IMR-90 (cell line): ENCODE measurements around the gene THEM5. TPM values are rescaled to one million over a fixed set of nuclear protein-coding genes. Genes with fewer than 3 reads are reported as not detected.
A peak's percentile ranks its signal among the peaks of the same experiment; 100 is the strongest.

Experiments
- ATAC-seq: fragments of 200-7000 bp; cut with Tn5 transposase; 2 replicates; pipeline ENCODE4 v1.9.1; 2020; ENCODE audit warnings: low read depth, mild to moderate bottlenecking, moderate library complexity
- BruUV-seq: library from RNA; stranded (reverse); fragments of 400-500 nt; replicated peaks from 2 replicates; lab custom pipeline; 2021; lab: Mats Ljungman, UMichigan
- CTCF ChIA-PET: fragments of 300-600 bp; formaldehyde crosslinking; extraction: SDS; loops from one replicate; lab custom pipeline; 2021; ENCODE audit warnings: antibody characterized with exemption; lab: Yijun Ruan, JAX
- POLR2A ChIA-PET: fragments of 300-600 bp; sonication (Branson Sonifier 250); formaldehyde crosslinking; loops from one replicate; lab custom pipeline; 2022; ENCODE audit warnings: antibody characterized with exemption; ENCODE audit not compliant: unreplicated experiment; lab: Charles Lee
- DNase-seq: peaks from one replicate; pipeline ENCODE4 v3.0.0; 2013
- H2AFZ ChIP-seq: replicated peaks from 2 replicates; pipeline ENCODE3; 2013; ENCODE audit warnings: low read length, mild to moderate bottlenecking; ENCODE audit not compliant: poor library complexity
- H2AK5ac ChIP-seq: 2 replicates; pipeline ENCODE4 v1.6.1; 2013; ENCODE audit warnings: low read depth, low read length, inconsistent platforms
- H2AK9ac ChIP-seq: replicated peaks from 2 replicates; pipeline ENCODE3; 2013; ENCODE audit warnings: mild to moderate bottlenecking, low read depth, low read length, moderate library complexity; ENCODE audit not compliant: poor library complexity
- H2BK120ac ChIP-seq: 2 replicates; pipeline ENCODE4 v1.6.1; 2013; ENCODE audit warnings: low read depth, low read length, inconsistent platforms
- H2BK15ac ChIP-seq: 3 replicates; pipeline ENCODE4 v1.6.1; 2013; ENCODE audit warnings: low read depth, low read length, inconsistent platforms
- H2BK20ac ChIP-seq: 2 replicates; pipeline ENCODE4 v1.6.1; 2013; ENCODE audit warnings: low read depth, mild to moderate bottlenecking, inconsistent platforms, low read length, moderate library complexity
- H2BK5ac ChIP-seq: 2 replicates; pipeline ENCODE4 v1.6.1; 2013; ENCODE audit warnings: mild to moderate bottlenecking, low read depth, low read length, inconsistent platforms; ENCODE audit not compliant: poor library complexity, severe bottlenecking
- H3K14ac ChIP-seq: replicated peaks from 2 replicates; pipeline ENCODE4 v1.6.1; 2013; ENCODE audit warnings: low read depth, low read length, inconsistent platforms
- H3K18ac ChIP-seq: 2 replicates; pipeline ENCODE4 v1.6.1; 2013; ENCODE audit warnings: low read depth, low read length, control low read depth
- H3K23ac ChIP-seq: 2 replicates; pipeline ENCODE4 v1.6.1; 2013; ENCODE audit warnings: low read depth, low read length, inconsistent platforms
- H3K27ac ChIP-seq: 2 replicates; pipeline ENCODE4 v1.5.1; 2013; ENCODE audit warnings: mild to moderate bottlenecking, control low read depth, low read length; ENCODE audit not compliant: insufficient read depth
- H3K27me3 ChIP-seq: 2 replicates; pipeline ENCODE4 v1.6.1; 2013; ENCODE audit warnings: low read length; ENCODE audit not compliant: control insufficient read depth, insufficient read depth
- H3K36me3 ChIP-seq: 2 replicates; pipeline ENCODE4 v1.6.1; 2013; ENCODE audit warnings: low read length, mixed read lengths; ENCODE audit not compliant: control insufficient read depth, insufficient read depth
- H3K4ac ChIP-seq: 2 replicates; pipeline ENCODE4 v1.6.1; 2013; ENCODE audit warnings: low read depth, low read length, inconsistent platforms
- H3K4me1 ChIP-seq: 2 replicates; pipeline ENCODE4 v1.6.1; 2013; ENCODE audit warnings: low read length, mixed read lengths; ENCODE audit not compliant: control insufficient read depth, insufficient read depth
- H3K4me2 ChIP-seq: 2 replicates; pipeline ENCODE4 v1.6.1; 2013; ENCODE audit warnings: low read depth, mild to moderate bottlenecking, control low read depth, low read length, moderate library complexity
- H3K4me3 ChIP-seq: 2 replicates; pipeline ENCODE4 v1.5.1; 2013; ENCODE audit warnings: low read depth, mild to moderate bottlenecking, control low read depth, low read length, moderate library complexity; ENCODE audit not compliant: insufficient read depth
- H3K56ac ChIP-seq: 2 replicates; pipeline ENCODE4 v1.6.1; 2013; ENCODE audit warnings: low read length, inconsistent platforms; ENCODE audit not compliant: insufficient read depth; ENCODE audit errors: extremely low read depth
- H3K79me1 ChIP-seq, 2 experiments: 2 replicates each; pipeline ENCODE4 v1.6.1; 2013; ENCODE audit warnings: low read length in 2 of 2, inconsistent platforms in 1 of 2, low read depth in 1 of 2
- H3K9ac ChIP-seq: 2 replicates; pipeline ENCODE4 v1.6.1; 2013; ENCODE audit warnings: low read depth, low read length, control low read depth
- H3K9me1 ChIP-seq: 2 replicates; pipeline ENCODE4 v1.6.1; 2013; ENCODE audit warnings: low read length, inconsistent platforms; ENCODE audit not compliant: insufficient read depth
- H3K9me3 ChIP-seq: 2 replicates; pipeline ENCODE4 v1.6.1; 2013; ENCODE audit warnings: low read length; ENCODE audit not compliant: control insufficient read depth, insufficient read depth
- H4K20me1 ChIP-seq: 2 replicates; pipeline ENCODE4 v1.6.1; 2013; ENCODE audit warnings: low read length, inconsistent platforms; ENCODE audit not compliant: insufficient read depth
- H4K5ac ChIP-seq: 2 replicates; pipeline ENCODE4 v1.6.1; 2013; ENCODE audit warnings: mild to moderate bottlenecking, low read depth, low read length, control low read depth
- H4K8ac ChIP-seq, 2 experiments: 2 replicates each; pipeline ENCODE4 v1.6.1; 2013; ENCODE audit warnings: low read depth in 2 of 2, low read length in 2 of 2, control low read depth in 1 of 2, inconsistent platforms in 1 of 2
- H4K91ac ChIP-seq: 2 replicates; pipeline ENCODE4 v1.6.1; 2013; ENCODE audit warnings: low read depth, low read length, inconsistent platforms; ENCODE audit not compliant: insufficient read depth
- BHLHE40 ChIP-seq: fragments of 150-350 bp; IDR thresholded peaks from 2 replicates; pipeline ENCODE4 v1.6.1; 2016; ENCODE audit warnings: mild to moderate bottlenecking, low read depth, low read length
- CHD1 ChIP-seq: IDR thresholded peaks from 2 replicates; pipeline ENCODE4 v1.6.1; 2012; ENCODE audit warnings: low read depth, low read length, improper control_type of control experiment
- MAFK ChIP-seq: IDR thresholded peaks from 2 replicates; pipeline ENCODE4 v1.6.1; 2012; ENCODE audit warnings: low read depth, low read length, improper control_type of control experiment
- MAZ ChIP-seq: IDR thresholded peaks from 2 replicates; pipeline ENCODE4 v1.6.1; 2012; ENCODE audit warnings: low read depth, mild to moderate bottlenecking, low read length, improper control_type of control experiment, moderate library complexity, borderline replicate concordance
- MXI1 ChIP-seq: IDR thresholded peaks from 2 replicates; pipeline ENCODE4 v1.6.1; 2012; ENCODE audit warnings: low read depth, mild to moderate bottlenecking, low read length, moderate library complexity, borderline replicate concordance
- NFE2L2 ChIP-seq: fragments of 150-350 bp; IDR thresholded peaks from 2 replicates; pipeline ENCODE4 v1.6.1; 2016; ENCODE audit warnings: low read depth, mild to moderate bottlenecking, low read length
- POLR2A ChIP-seq: IDR thresholded peaks from 2 replicates; pipeline ENCODE4 v1.6.1; 2012; ENCODE audit warnings: mild to moderate bottlenecking, low read depth, low read length
- RCOR1 ChIP-seq: IDR thresholded peaks from 2 replicates; pipeline ENCODE4 v1.6.1; 2012; ENCODE audit warnings: mild to moderate bottlenecking, low read length, improper control_type of control experiment; ENCODE audit not compliant: insufficient replicate concordance
- RFX5 ChIP-seq: IDR thresholded peaks from 2 replicates; pipeline ENCODE4 v1.8.0; 2012; ENCODE audit warnings: low read depth, mild to moderate bottlenecking, low read length, moderate library complexity
- SMC3 ChIP-seq: fragments of 150-350 bp; IDR thresholded peaks from 2 replicates; pipeline ENCODE4 v1.6.1; 2016; ENCODE audit warnings: low read depth, mild to moderate bottlenecking, antibody characterized with exemption, low read length, moderate library complexity
- WGBS, 2 experiments: methylation state at CpG; one replicate each; pipeline versions ENCODE4 v1.1.5 to v1.1.7; 2013; ENCODE audit warnings: missing lambda C conversion rate in 2 of 2; ENCODE audit not compliant: insufficient read length in 1 of 2; ENCODE audit errors: extremely low coverage in 2 of 2; 5-methylcytosine and 5-hydroxymethylcytosine counted together
- dilution Hi-C: fragments of 300-500 bp; cut with HindIII; formaldehyde crosslinking; loops from one replicate; pipeline ENCODE4 v1.14.3; 2018; ENCODE audit warnings: low sequenced_read_pairs; ENCODE audit not compliant: unreplicated experiment
- in situ Hi-C: fragments of 300-500 bp; cut with MboI; formaldehyde crosslinking; loops from 3 replicates; pipeline ENCODE4 v1.14.3; 2019; ENCODE audit warnings: low sequenced_read_pairs, inconsistent platforms, mixed read lengths
- intact Hi-C: fragments of 100-400 bp; cut with micrococcal nuclease; formaldehyde crosslinking; loops from 2 replicates; pipeline ENCODE4 v1.10.0; 2022
- polyA plus RNA-seq, 3 experiments: library from polyadenylated mRNA; depleted of rRNA; stranded (reverse); fragments of >200 nt; gene quantifications; 2 replicates each; pipeline ENCODE4 v1.2.3, GENCODE V29; 2012; ENCODE audit warnings: low replicate concordance in 1 of 3
- total RNA-seq: library from RNA; depleted of rRNA; stranded (reverse); fragments of >200 nt; gene quantifications from 2 replicates; pipeline ENCODE4 v1.2.3, GENCODE V29; 2012
- TF ChIP-seq, protein P1 (sequence below): fragments of 150-350 bp; IDR thresholded peaks from 2 replicates; pipeline ENCODE4 v1.6.1; 2016; ENCODE audit warnings: low read depth, mild to moderate bottlenecking, low read length, moderate library complexity, borderline replicate concordance
- TF ChIP-seq, protein P2 (sequence below): fragments of 150-350 bp; IDR thresholded peaks from 2 replicates; pipeline ENCODE4 v1.6.1; 2017; ENCODE audit warnings: mild to moderate bottlenecking, antibody characterized with exemption, low read length, low read depth
- TF ChIP-seq, protein P3 (sequence below): conservative IDR thresholded peaks from 2 replicates; pipeline ENCODE4 v1.5.1; 2012; ENCODE audit warnings: mild to moderate bottlenecking, low read depth, low read length, improper control_type of control experiment

THEM5 gene
- total and polyA plus RNA-seq, 2 of the 4 experiments (the other 2 are of a cell fraction) = not detected

DNA sequence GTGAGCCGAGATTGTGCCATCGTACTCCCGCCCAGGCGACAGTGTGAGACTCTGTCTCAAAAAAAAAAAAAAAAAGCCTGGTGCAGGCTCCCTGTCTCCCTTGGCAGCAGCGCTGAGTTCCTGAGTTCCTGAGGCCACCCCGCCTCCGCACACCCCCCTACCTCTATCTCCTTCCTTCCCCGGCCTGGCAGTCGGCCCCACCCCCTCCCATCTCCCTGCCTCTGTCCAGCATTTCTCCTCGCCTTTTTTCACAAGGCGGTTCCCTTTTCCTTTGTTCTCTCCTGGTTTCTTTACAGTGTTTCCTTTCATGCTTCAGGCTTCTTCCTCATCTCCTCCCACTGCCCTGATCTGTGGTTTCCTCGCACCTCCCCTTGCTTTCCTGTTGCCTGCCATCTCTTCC, 24.6 kb downstream of the THEM5 start:
- Histone ChIP-seq H3K4me1 (no peaks in the 10 kb centered on the region), H3K9ac (no peak overlapping the region), H4K8ac (no peak overlapping the region), H3K18ac (no peak overlapping the region), H2BK20ac (no peak overlapping the region), H2AK9ac (no peak overlapping the region), H3K9me1 (no peaks in the 10 kb centered on the region), H4K5ac (no peak overlapping the region), H3K9me3 (no peaks in the 10 kb centered on the region), H3K56ac (no peak overlapping the region), H3K4me3 (no peak overlapping the region), H3K23ac (no peak overlapping the region), H2BK5ac (no peak overlapping the region), H3K4ac (no peak overlapping the region), H3K4me2 (no peak overlapping the region), H4K91ac (no peak overlapping the region), H4K20me1 (no peaks in the 10 kb centered on the region), H3K36me3 (no peaks in the 10 kb centered on the region), H3K14ac (no peak overlapping the region), H3K79me1 (no peaks in the 10 kb centered on the region), H3K27me3 (peaks cover 57% of the 10 kb centered on the region), H3K27ac (no peak overlapping the region), H2BK15ac (no peak overlapping the region), H2BK120ac (no peak overlapping the region), H2AFZ (no peak overlapping the region), H2AK5ac (no peak overlapping the region)
- in situ Hi-C loops = no loop called here
- ChIA-PET POLR2A (no interaction called here), CTCF (no interaction called here)
- dilution Hi-C loops = no loop called here
- WGBS, 2 experiments = 4% methylated on average over 4 of the region's 12 CpGs; no CpG with 5 or more reads in 1 of the 2 experiments
- intact Hi-C loops = no loop called here
- DNase-seq = peak; percentile 11
- TF ChIP-seq NFE2L2 (no peak), RFX5 (no peak), MAFK (no peak), MAZ (no peak), BHLHE40 (no peak), CHD1 (no peak), MXI1 (no peak), SMC3 (no peak), RCOR1 (no peak), POLR2A (no peak)
- TF ChIP-seq, protein P1, sequence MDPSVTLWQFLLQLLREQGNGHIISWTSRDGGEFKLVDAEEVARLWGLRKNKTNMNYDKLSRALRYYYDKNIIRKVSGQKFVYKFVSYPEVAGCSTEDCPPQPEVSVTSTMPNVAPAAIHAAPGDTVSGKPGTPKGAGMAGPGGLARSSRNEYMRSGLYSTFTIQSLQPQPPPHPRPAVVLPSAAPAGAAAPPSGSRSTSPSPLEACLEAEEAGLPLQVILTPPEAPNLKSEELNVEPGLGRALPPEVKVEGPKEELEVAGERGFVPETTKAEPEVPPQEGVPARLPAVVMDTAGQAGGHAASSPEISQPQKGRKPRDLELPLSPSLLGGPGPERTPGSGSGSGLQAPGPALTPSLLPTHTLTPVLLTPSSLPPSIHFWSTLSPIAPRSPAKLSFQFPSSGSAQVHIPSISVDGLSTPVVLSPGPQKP = no peak
- TF ChIP-seq, protein P2, sequence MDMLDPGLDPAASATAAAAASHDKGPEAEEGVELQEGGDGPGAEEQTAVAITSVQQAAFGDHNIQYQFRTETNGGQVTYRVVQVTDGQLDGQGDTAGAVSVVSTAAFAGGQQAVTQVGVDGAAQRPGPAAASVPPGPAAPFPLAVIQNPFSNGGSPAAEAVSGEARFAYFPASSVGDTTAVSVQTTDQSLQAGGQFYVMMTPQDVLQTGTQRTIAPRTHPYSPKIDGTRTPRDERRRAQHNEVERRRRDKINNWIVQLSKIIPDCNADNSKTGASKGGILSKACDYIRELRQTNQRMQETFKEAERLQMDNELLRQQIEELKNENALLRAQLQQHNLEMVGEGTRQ = no peak
- TF ChIP-seq, protein P3, sequence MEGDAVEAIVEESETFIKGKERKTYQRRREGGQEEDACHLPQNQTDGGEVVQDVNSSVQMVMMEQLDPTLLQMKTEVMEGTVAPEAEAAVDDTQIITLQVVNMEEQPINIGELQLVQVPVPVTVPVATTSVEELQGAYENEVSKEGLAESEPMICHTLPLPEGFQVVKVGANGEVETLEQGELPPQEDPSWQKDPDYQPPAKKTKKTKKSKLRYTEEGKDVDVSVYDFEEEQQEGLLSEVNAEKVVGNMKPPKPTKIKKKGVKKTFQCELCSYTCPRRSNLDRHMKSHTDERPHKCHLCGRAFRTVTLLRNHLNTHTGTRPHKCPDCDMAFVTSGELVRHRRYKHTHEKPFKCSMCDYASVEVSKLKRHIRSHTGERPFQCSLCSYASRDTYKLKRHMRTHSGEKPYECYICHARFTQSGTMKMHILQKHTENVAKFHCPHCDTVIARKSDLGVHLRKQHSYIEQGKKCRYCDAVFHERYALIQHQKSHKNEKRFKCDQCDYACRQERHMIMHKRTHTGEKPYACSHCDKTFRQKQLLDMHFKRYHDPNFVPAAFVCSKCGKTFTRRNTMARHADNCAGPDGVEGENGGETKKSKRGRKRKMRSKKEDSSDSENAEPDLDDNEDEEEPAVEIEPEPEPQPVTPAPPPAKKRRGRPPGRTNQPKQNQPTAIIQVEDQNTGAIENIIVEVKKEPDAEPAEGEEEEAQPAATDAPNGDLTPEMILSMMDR = no peak
- BruUV-seq = no TSS peak
- peak; percentile 58 for ATAC-seq
